RWPE1 (cell line): Measurements from ENCODE around the gene EMC9.
A peak's percentile ranks its signal among the peaks of the same experiment; 100 is the strongest.

Experiments
- CTCF ChIA-PET: fragments of 350-600 bp; sonication (Branson Sonifier 250); formaldehyde crosslinking; extraction: SDS; loops from one replicate; lab custom pipeline; 2021; lab: Yijun Ruan, JAX
- POLR2A ChIA-PET: fragments of 400-600 bp; formaldehyde crosslinking; extraction: SDS; loops from one replicate; lab custom pipeline; 2020; ENCODE audit warnings: antibody characterized with exemption; ENCODE audit not compliant: low non-redundant PET; lab: Yijun Ruan, JAX
- DNase-seq: peaks from one replicate; pipeline ENCODE4 v3.0.0; 2012; ENCODE audit warnings: low spot score
- H3K27ac ChIP-seq: fragments of 450-650 bp; 2 replicates; pipeline ENCODE4 v1.5.1; 2017
- CTCF ChIP-seq: fragments of 450-650 bp; conservative IDR thresholded peaks from 2 replicates; pipeline ENCODE4 v1.5.1; 2017; ENCODE audit warnings: low read depth, mild to moderate bottlenecking

The EMC9 gene

GRCh38 chr14:24146453-24146977 is 5.1 kb upstream of the EMC9 start, which contains the start of gene PSME2:
TSS of gene PSME2 (minus strand) at chr14:24146610. CDS start at chr14:24146581, 29 bp downstream.
- TF ChIP-seq CTCF = no peak
- H3K27ac ChIP-seq = peak within 1 kb of the TSS; percentile 97
- ChIA-PET CTCF (interaction anchor here (0.6 to 2.0 kb wide), 3 partner anchors 9 to 28 kb away, joined by 5 to 10 read pairs (median 6); partner anchors contain the start of gene IRF9), POLR2A (interaction anchor here (0.7 to 1.7 kb wide), 6 partner anchors 8 to 32 kb away, joined by 3 to 8 read pairs (median 3); partner anchors contain the start of genes DCAF11, IRF9 and PSME1)
- peak; percentile 97 for DNase-seq

GRCh38 chr14:24145690-24146452 is 4.5 kb upstream of the EMC9 start:
- no peak for DNase-seq
- peak overlapping the region; percentile 97 for H3K27ac ChIP-seq
- CTCF ChIA-PET = interaction anchor here (0.6 to 2.0 kb wide), 3 partner anchors 8 to 29 kb away, joined by 5 to 10 read pairs (median 6); partner anchors contain the start of gene IRF9
- TF ChIP-seq CTCF = no peak
- POLR2A ChIA-PET = interaction anchor here (0.7 kb wide), 1 partner anchor 32 kb away, joined by 3 read pairs; the partner anchor contains the start of gene DCAF11

- no peak for DNase-seq
- H3K27ac ChIP-seq = peak overlapping the region; percentile 58
- no peak for TF ChIP-seq CTCF
- ChIA-PET CTCF (interaction anchor here (2.0 kb wide), 1 partner anchor 16 kb away, joined by 10 read pairs; the partner anchor contains the start of gene IRF9), POLR2A (interaction anchor here (0.7 kb wide), 1 partner anchor 31 kb away, joined by 3 read pairs; the partner anchor contains the start of gene DCAF11)
Observed at GRCh38 chr14:24145219-24145618, 3.8 kb upstream of the EMC9 start.

GRCh38 chr14:24144451-24144850 is 3.1 kb upstream of the EMC9 start:
- ChIA-PET POLR2A (no interaction called here), CTCF (interaction anchor here (0.6 to 0.8 kb wide), 2 partner anchors 16 to 21 kb away, joined by 3 read pairs; no protein-coding TSS in a partner anchor)
- no peak for DNase-seq
- no peak overlapping the region for H3K27ac ChIP-seq
- TF ChIP-seq CTCF = no peak

- peak overlapping the region; percentile 39; the same call in 1 of the 2 replicates for H3K27ac ChIP-seq
- POLR2A ChIA-PET = no interaction called here
Observed at GRCh38 chr14:24143511-24143910, 2.1 kb upstream of the EMC9 start.

More at GRCh38 chr14:24143511-24143910, 2.1 kb upstream of the EMC9 start:
- DNase-seq = no peak
- CTCF ChIA-PET = interaction anchor here (0.6 kb wide), 2 partner anchors 17 to 35 kb away, joined by 3 read pairs; no protein-coding TSS in a partner anchor
- no peak for TF ChIP-seq CTCF
